VCaP (cell line): Measurements from ENCODE around the gene CNGA3.

ENCODE experiments used
- H3K27ac ChIP-seq: fragments of 450-650 bp; 2 replicates; pipeline ENCODE4 v1.5.1; 2017
- CTCF ChIP-seq: fragments of 450-650 bp; conservative IDR thresholded peaks from 2 replicates; pipeline ENCODE4 v1.5.1; 2017; ENCODE audit warnings: mild to moderate bottlenecking, moderate library complexity

The CNGA3 gene

GRCh38 chr2:98333922-98334321, 12.3 kb upstream of the CNGA3 start:
- no peak overlapping the region for H3K27ac ChIP-seq
- no peak for TF ChIP-seq CTCF

- TF ChIP-seq CTCF, result no peak
- no peak overlapping the region for H3K27ac ChIP-seq
Measured at GRCh38 chr2:98334439-98335078, 11.7 kb upstream of the CNGA3 start.

- no peak for TF ChIP-seq CTCF
- no peak overlapping the region for H3K27ac ChIP-seq
Measured at GRCh38 chr2:98335271-98335670, 11.0 kb upstream of the CNGA3 start.

- no peak overlapping the region for H3K27ac ChIP-seq
- no peak for TF ChIP-seq CTCF
Measured at GRCh38 chr2:98341241-98341640, 5.0 kb upstream of the CNGA3 start.

- no peak for TF ChIP-seq CTCF
- no peak overlapping the region for H3K27ac ChIP-seq
Measured at GRCh38 chr2:98343285-98343684, 3.0 kb upstream of the CNGA3 start.

- H3K27ac ChIP-seq, result no peak overlapping the region
- no peak for TF ChIP-seq CTCF
Measured at GRCh38 chr2:98347298-98348065, 1.2 kb downstream of the CNGA3 start.

- H3K27ac ChIP-seq, result no peak overlapping the region
- TF ChIP-seq CTCF, result no peak
Measured at GRCh38 chr2:98348066-98348561, 1.9 kb downstream of the CNGA3 start.
